Pancreas (tissue), 10 donors: ENCODE results near the gene ITK. TPM values are rescaled to one million over a fixed set of nuclear protein-coding genes. Genes with fewer than 3 reads are reported as not detected.

Experiments used
- ATAC-seq, 4 donors: fragments of 200-7000 bp; cut with Tn5 transposase; one replicate each; pipeline versions ENCODE4 v1.8.0 to v1.9.1; 2020; ENCODE audit warnings: mild to moderate bottlenecking in 4 of 4, moderate library complexity in 4 of 4
- DNase-seq, 6 donors: peaks; one replicate each; pipeline ENCODE4 v3.0.0-alpha.2; 2020
- FAIRE-seq: peaks from 2 replicates; lab custom pipeline; 2012; peaks lifted over from hg19 to GRCh38; lab: Jason Lieb, UNC
- H3K27ac ChIP-seq, 4 donors: fragments of 200-600 bp; sonication (generic); 1 replicate in 3 of 4; 2 replicates in 1 of 4; pipeline versions ENCODE4 v1.5.0 to v1.8.0; 2020
- H3K27me3 ChIP-seq, 4 donors: fragments of 200-600 bp; one replicate each; pipeline ENCODE4 v1.8.0; 2021
- H3K36me3 ChIP-seq, 3 donors: fragments of 200-600 bp; sonication (generic) in 1 of 3; one replicate each; pipeline versions ENCODE4 v1.5.0 to v1.8.0; 2020 to 2021
- H3K4me1 ChIP-seq, 3 donors: fragments of 200-600 bp; one replicate each; pipeline ENCODE4 v1.8.0; 2021
- H3K4me3 ChIP-seq, 4 donors: fragments of 200-600 bp; sonication (generic) in 2 of 4; one replicate each; pipeline versions ENCODE4 v1.5.0 to v1.8.0; 2020 to 2021
- H3K9me3 ChIP-seq, 4 donors: fragments of 200-600 bp; one replicate each; pipeline ENCODE4 v1.8.0; 2021
- CTCF ChIP-seq, 4 donors: fragments of 200-600 bp; sonication (generic) in 3 of 4; IDR thresholded peaks; one replicate each; pipeline versions ENCODE4 v1.5.0 to v1.8.0; 2021; ENCODE audit warnings: antibody characterized with exemption in 4 of 4
- WGBS, 2 donors: extraction: QIAGEN DNeasy Blood & Tissue Kit; methylation state at CpG; one replicate each; pipeline ENCODE4 v1.1.7; 2013; 5-methylcytosine and 5-hydroxymethylcytosine counted together
- intact Hi-C, 3 donors: fragments of 100-400 bp; cut with DNase I; formaldehyde crosslinking; loops; one replicate each; pipeline versions ENCODE4 v1.11.1 to v1.14.2; 2022
- polyA plus RNA-seq, 2 donors: library from polyadenylated mRNA; stranded (reverse); fragments of 200-250 nt; gene quantifications; one replicate each; pipeline ENCODE4 v1.2.3, GENCODE V29; 2013
- total RNA-seq, 6 donors: library from RNA; stranded (reverse); fragmentation: NEBNext Ultra II Directional in 4 of 6; extraction: Animal tissue kit (Norgen Biotek cat#: 25700) in 4 of 6; gene quantifications; one replicate each; pipeline versions ENCODE4 v1.2.1 to v1.2.4, GENCODE V29; 2021 to 2023
- donor health status: healthy with polysubstance abuse.
- donor health status: DM: no; HTN: no; CAD: no; lungs with moderate emphysema.
- donor health status: DM: no; HTN: no; CAD: no.
- donor health status: control.
- donor health status: control.
- donor health status: Bipolar disorder and iron deficiency.
- donor health status: DM: yes; HTN: yes; CAD: no.
- donor health status: DM: no; HTN: no; CAD: no.
- donor health status: DM: no; HTN: no; CAD: no.
- donor health status: DM: yes; HTN: yes; CAD: no.

ITK gene
- total and polyA plus RNA-seq, 8 donors = 0.26 to 1.3 (median 0.71) TPM

- ATAC-seq (peak in 2 of 4 donors; percentile 25 to 55), DNase-seq (no peak), FAIRE-seq (no peak)
- no peaks in the 10 kb centered on the region for H3K9me3 ChIP-seq
- 71% methylated on average over 8 of the region's 8 CpGs for WGBS, 2 donors
- H3K27ac ChIP-seq = no peak overlapping the region
- intact Hi-C loops = no loop called here
- H3K36me3 ChIP-seq = no peaks in the 10 kb centered on the region
- no peak for TF ChIP-seq CTCF (IDR thresholded peaks at IDR 0.05)
- H3K4me1 ChIP-seq = no peaks in the 10 kb centered on the region
- H3K4me3 ChIP-seq = no peak overlapping the region
- H3K27me3 ChIP-seq = no peaks in the 10 kb centered on the region
Measured at GRCh38 chr5:157303667-157304327, 123.2 kb downstream of the ITK start.

Other genes with a start within 250 kb of the ITK start
- gene TIMD4, start 217.6 kb upstream of the ITK start, total RNA-seq = under 1 TPM in 1 of 6 donors, not detected in 5; 0.50 TPM
- not detected for gene TIMD4, start 217.6 kb upstream of the ITK start, polyA plus RNA-seq
- under 1 TPM in 1 of 6 donors, not detected in 5; 0.18 TPM for gene HAVCR1, start 121.7 kb upstream of the ITK start, total RNA-seq
- not detected for gene HAVCR1, start 121.7 kb upstream of the ITK start, polyA plus RNA-seq
- 10 to 100 TPM in 1 of 6 donors, 1 to 10 TPM in 2, under 1 TPM in 3; 0.74 to 10.3 (median 1.4) TPM for gene HAVCR2, start 71.8 kb upstream of the ITK start, total RNA-seq
- 1 to 10 TPM in 1 of 2 donors, under 1 TPM in 1; 0.72 to 1.2 TPM for gene HAVCR2, start 71.8 kb upstream of the ITK start, polyA plus RNA-seq
- 1 to 10 TPM; 3.7 to 5.7 (median 4.4) TPM for gene MED7, start 38.0 kb upstream of the ITK start, total RNA-seq
- 10 to 100 TPM in 1 of 2 donors, 1 to 10 TPM in 1; 7.1 to 13.2 TPM for gene MED7, start 38.0 kb upstream of the ITK start, polyA plus RNA-seq
- gene GARIN3, start 14.6 kb upstream of the ITK start, total RNA-seq = not detected
- not detected for gene GARIN3, start 14.6 kb upstream of the ITK start, polyA plus RNA-seq
- gene CYFIP2, start 85.3 kb downstream of the ITK start, total RNA-seq = 10 to 100 TPM in 4 of 6 donors, 1 to 10 TPM in 2; 7.6 to 17.8 (median 10.2) TPM
- 10 to 100 TPM; 14.4 to 19.6 TPM for gene CYFIP2, start 85.3 kb downstream of the ITK start, polyA plus RNA-seq